Measurements from ENCODE around the gene GPR78.

DNA sequence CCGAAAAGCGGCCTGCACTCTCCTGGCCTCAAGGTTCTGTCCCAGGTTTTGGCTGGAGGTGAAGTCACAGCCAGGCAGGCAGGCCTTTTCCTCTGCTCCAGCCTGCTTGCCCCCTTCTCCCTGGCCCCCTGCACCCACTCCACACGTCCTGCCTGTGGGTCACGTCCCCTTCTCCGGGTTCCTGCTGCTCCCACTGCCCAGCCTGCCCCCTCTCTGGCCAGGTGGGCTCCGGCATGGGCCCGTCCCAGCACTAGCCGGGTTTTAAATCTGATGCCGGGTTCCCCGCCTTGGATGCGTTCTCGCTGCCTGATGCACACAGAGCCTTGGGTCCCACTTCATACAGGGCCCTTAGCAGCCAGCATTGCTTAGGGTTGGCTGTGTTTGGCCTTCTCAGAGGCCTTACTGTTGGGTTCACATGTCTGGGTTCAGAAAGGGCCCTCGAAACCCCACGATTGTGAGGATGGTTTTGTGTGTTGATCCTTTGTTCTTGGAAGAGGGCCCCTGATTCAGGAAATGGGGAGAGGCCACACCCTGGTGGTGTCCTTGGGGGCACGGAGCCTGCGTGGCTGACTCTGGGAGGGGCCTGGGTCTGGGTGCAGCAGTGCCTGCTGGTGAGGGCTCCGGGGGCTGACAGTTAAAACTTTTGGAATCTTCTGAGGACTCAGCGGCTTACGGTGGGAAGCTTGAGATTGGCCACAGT is 18.3 kb downstream of the GPR78 start:
- TF ChIP-seq L3MBTL2 (conservative IDR thresholded peaks at IDR 0.05) (no peak), LEF1 (IDR thresholded peaks at IDR 0.05; ENCODE audit: borderline replicate concordance) (no peak), ARNT (IDR thresholded peaks at IDR 0.05) (no peak), FOXA1 (IDR thresholded peaks at IDR 0.05) (no peak), SUZ12 (IDR thresholded peaks at IDR 0.05) (no peak), BHLHE40 (IDR thresholded peaks at IDR 0.05; ENCODE audit: borderline replicate concordance) (no peak), TARDBP (IDR thresholded peaks at IDR 0.05) (no peak), CTBP1 (IDR thresholded peaks at IDR 0.05; ENCODE audit: borderline replicate concordance) (no peak), SP1 (IDR thresholded peaks at IDR 0.05) (no peak), FOXK2 (IDR thresholded peaks at IDR 0.05) (no peak), ELF4 (IDR thresholded peaks at IDR 0.05) (no peak), FOXM1 (IDR thresholded peaks at IDR 0.05; ENCODE audit: borderline replicate concordance) (no peak), HDGF (IDR thresholded peaks at IDR 0.05; ENCODE audit: borderline replicate concordance) (no peak)
- TF ChIP-seq, protein P1, sequence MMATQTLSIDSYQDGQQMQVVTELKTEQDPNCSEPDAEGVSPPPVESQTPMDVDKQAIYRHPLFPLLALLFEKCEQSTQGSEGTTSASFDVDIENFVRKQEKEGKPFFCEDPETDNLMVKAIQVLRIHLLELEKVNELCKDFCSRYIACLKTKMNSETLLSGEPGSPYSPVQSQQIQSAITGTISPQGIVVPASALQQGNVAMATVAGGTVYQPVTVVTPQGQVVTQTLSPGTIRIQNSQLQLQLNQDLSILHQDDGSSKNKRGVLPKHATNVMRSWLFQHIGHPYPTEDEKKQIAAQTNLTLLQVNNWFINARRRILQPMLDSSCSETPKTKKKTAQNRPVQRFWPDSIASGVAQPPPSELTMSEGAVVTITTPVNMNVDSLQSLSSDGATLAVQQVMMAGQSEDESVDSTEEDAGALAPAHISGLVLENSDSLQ (IDR thresholded peaks at IDR 0.05), result no peak
